Endothelial cell of umbilical vein (primary cell): ENCODE measurements around the gene BRI3. TPM values are rescaled to one million over a fixed set of nuclear protein-coding genes. Genes with fewer than 3 reads are reported as not detected.
A peak's percentile ranks its signal among the peaks of the same experiment; 100 is the strongest.

Experiments used
- Bru-seq: library from RNA; stranded (reverse); fragments of 400-500 nt; gene quantifications from one replicate; lab custom pipeline; 2021; lab: Mats Ljungman, UMichigan
- BruChase-seq, 2 experiments: library from RNA; stranded (reverse); fragments of 400-500 nt; gene quantifications; one replicate each; lab custom pipeline; 2021; lab: Mats Ljungman, UMichigan
- BruUV-seq: library from RNA; stranded (reverse); fragments of 400-500 nt; replicated peaks from 2 replicates; lab custom pipeline; 2021; lab: Mats Ljungman, UMichigan
- CTCF ChIA-PET: fragments of 300-600, 350-600 bp; sonication (Branson Sonifier 250); formaldehyde crosslinking; loops from one replicate; lab custom pipeline; 2021; ENCODE audit warnings: antibody characterized with exemption, inconsistent platforms; lab: Charles Lee
- POLR2A ChIA-PET: fragments of 300-600, 350-600 bp; sonication (Branson Sonifier 250); formaldehyde crosslinking; loops from one replicate; lab custom pipeline; 2021; ENCODE audit warnings: antibody characterized with exemption, inconsistent platforms; lab: Charles Lee
- DNase-seq: peaks from one replicate; pipeline ENCODE4 v3.0.0-alpha.2; 2011; ENCODE audit warnings: low read depth, low spot score
- FAIRE-seq: peaks from 2 replicates; lab custom pipeline; 2011; peaks lifted over from hg19 to GRCh38; lab: Jason Lieb, UNC
- H2AFZ ChIP-seq: 2 replicates; pipeline ENCODE4 v1.6.0; 2012; ENCODE audit warnings: low read depth, low read length, control low read depth, inconsistent platforms
- H3K27ac ChIP-seq: 2 replicates; pipeline ENCODE4 v1.5.1; 2011; ENCODE audit warnings: low read depth, mild to moderate bottlenecking, control low read depth, low read length, moderate library complexity; ENCODE audit not compliant: insufficient read depth
- H3K27me3 ChIP-seq, 2 experiments: 2 replicates each; pipeline versions ENCODE4 v1.6.0 to v1.6.1; 2011; ENCODE audit warnings: low read length in 2 of 2, mixed read lengths in 1 of 2; ENCODE audit not compliant: control insufficient read depth in 2 of 2, insufficient read depth in 2 of 2
- H3K36me3 ChIP-seq, 2 experiments: 2 replicates in 1 of 2; 3 replicates in 1 of 2; pipeline ENCODE4 v1.5.1; 2011; ENCODE audit warnings: low read length in 2 of 2, mild to moderate bottlenecking in 1 of 2, moderate library complexity in 1 of 2; ENCODE audit not compliant: control insufficient read depth in 2 of 2, insufficient read depth in 2 of 2; ENCODE audit errors: extremely low read depth in 1 of 2
- H3K4me1 ChIP-seq: 3 replicates; pipeline ENCODE4 v1.5.1; 2011; ENCODE audit warnings: mild to moderate bottlenecking, low read length; ENCODE audit not compliant: control insufficient read depth, insufficient read depth; ENCODE audit errors: extremely low read depth
- H3K4me2 ChIP-seq: 2 replicates; pipeline ENCODE4 v1.6.1; 2011; ENCODE audit warnings: low read length, control low read depth, mixed read lengths; ENCODE audit not compliant: insufficient read depth
- H3K4me3 ChIP-seq, 3 experiments: fragments of 200-600 bp in 1 of 3; sonication (generic), shearing (Covaris generic) in 1 of 3; replicated peaks in 1 of 3; 2 replicates each; pipeline ENCODE4 v1.5.1; 2011 to 2016; ENCODE audit warnings: control low read depth in 3 of 3, low read length in 3 of 3, mild to moderate bottlenecking in 2 of 3, inconsistent platforms in 1 of 3, low read depth in 1 of 3, moderate library complexity in 1 of 3; ENCODE audit not compliant: insufficient read depth in 1 of 3
- H3K79me2 ChIP-seq: 2 replicates; pipeline ENCODE4 v1.6.0; 2012; ENCODE audit warnings: low read length, inconsistent platforms; ENCODE audit not compliant: control insufficient read depth, insufficient read depth
- H3K9ac ChIP-seq: replicated peaks from 2 replicates; pipeline ENCODE3; 2011; ENCODE audit warnings: low read length, control low read depth; ENCODE audit not compliant: insufficient read depth; ENCODE audit errors: extremely low read depth
- H3K9me1 ChIP-seq: replicated peaks from 3 replicates; pipeline ENCODE4 v1.6.0; 2011; ENCODE audit warnings: mild to moderate bottlenecking, low read length; ENCODE audit not compliant: control insufficient read depth, insufficient read depth; ENCODE audit errors: extremely low read depth
- H3K9me3 ChIP-seq: replicated peaks from 2 replicates; pipeline ENCODE4 v1.5.1; 2012; ENCODE audit warnings: low read length, inconsistent platforms; ENCODE audit not compliant: control insufficient read depth, insufficient read depth
- H4K20me1 ChIP-seq: replicated peaks from 2 replicates; pipeline ENCODE3; 2011; ENCODE audit warnings: mild to moderate bottlenecking, low read length; ENCODE audit not compliant: control insufficient read depth, insufficient read depth; ENCODE audit errors: extremely low read depth
- FOS ChIP-seq: IDR thresholded peaks from 2 replicates; pipeline ENCODE4 v1.6.1; 2011; ENCODE audit warnings: mild to moderate bottlenecking, low read length, moderate library complexity, borderline replicate concordance; ENCODE audit not compliant: insufficient read depth
- POLR2A ChIP-seq: IDR thresholded peaks from 2 replicates; pipeline ENCODE4 v1.6.1; 2012; ENCODE audit warnings: low read depth, mild to moderate bottlenecking, control low read depth, low read length
- POLR2AphosphoS5 ChIP-seq: IDR thresholded peaks from 2 replicates; pipeline ENCODE4 v1.6.1; 2012; ENCODE audit warnings: low read depth, mild to moderate bottlenecking, control low read depth, low read length, moderate library complexity; ENCODE audit not compliant: insufficient read depth
- dilution Hi-C: fragments of 300-500 bp; cut with MboI; formaldehyde crosslinking; loops from one replicate; pipeline ENCODE4 v1.15.0; 2019; ENCODE audit warnings: low sequenced_read_pairs; ENCODE audit not compliant: extremely low pct_ligation_motif_present
- intact Hi-C: fragments of 100-400 bp; cut with micrococcal nuclease; formaldehyde crosslinking; loops from one replicate; pipeline ENCODE4 v1.10.0; 2022
- long read RNA-seq: library from polyadenylated mRNA; stranded (forward); transcript quantifications from one replicate; pipeline ENCODE4 v2.0.0, GENCODE V29; 2021
- polyA minus RNA-seq, 3 experiments: library from RNA; depleted of rRNA, polyadenylated mRNA; stranded (reverse); fragments of >200 nt; gene quantifications; 1 replicate in 1 of 3; 2 replicates in 2 of 3; pipeline ENCODE4 v1.2.3, GENCODE V29; 2011
- polyA plus RNA-seq, 4 experiments: library from polyadenylated mRNA; depleted of rRNA in 3 of 4; stranded (reverse) in 3 of 4; unstranded in 1 of 4; fragments of >200 nt; gene quantifications; 2 replicates each; pipeline versions ENCODE4 v1.2.1 to v1.2.3, GENCODE V29; 2011 to 2012; ENCODE audit warnings: missing spikeins in 1 of 4
- total RNA-seq: library from RNA; stranded (reverse); gene quantifications from 2 replicates; pipeline ENCODE4 v1.2.3, GENCODE V29; 2021
- TF ChIP-seq, protein P1 (sequence below), 2 donors: IDR thresholded peaks; 1 replicate in 1 of 2; 2 replicates in 1 of 2; pipeline ENCODE4 v1.5.1; 2011; ENCODE audit warnings: low read length in 2 of 2, mild to moderate bottlenecking in 2 of 2, moderate library complexity in 2 of 2, control low read depth in 1 of 2, inconsistent platforms in 1 of 2, low read depth in 1 of 2; ENCODE audit not compliant: insufficient read depth in 1 of 2; ENCODE audit errors: extremely low read depth in 1 of 2

The BRI3 gene, protein sequence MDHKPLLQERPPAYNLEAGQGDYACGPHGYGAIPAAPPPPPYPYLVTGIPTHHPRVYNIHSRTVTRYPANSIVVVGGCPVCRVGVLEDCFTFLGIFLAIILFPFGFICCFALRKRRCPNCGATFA
- total RNA-seq (284 and 317 TPM in 2 replicates), polyA plus RNA-seq (214 and 223 TPM in 2 replicates), polyA minus RNA-seq (93.6 and 113 TPM in 2 replicates), Bru-seq, nascent RNA (percentile 86 among the genes with signal in this experiment), BruChase-seq, experiment 1, labeled RNA remaining after a 6-hour chase (percentile 95 among the genes with signal in this experiment), BruChase-seq, experiment 2, labeled RNA remaining after a 2-hour chase (percentile 93 among the genes with signal in this experiment)
- polyA plus RNA-seq (2011; cell fraction: cytosol; rRNA removed), result 168 and 172 TPM in 2 replicates
- 57.3 and 67.5 TPM in 2 replicates for polyA plus RNA-seq (2011; cell fraction: nucleus; rRNA removed)
- 224 and 245 TPM in 2 replicates for polyA plus RNA-seq (2012)
- 39.4 TPM for polyA minus RNA-seq (2011; cell fraction: cytosol; rRNA and poly(A)+ RNA removed)
- 41.2 and 44.6 TPM in 2 replicates for polyA minus RNA-seq (2011; cell fraction: nucleus; rRNA and poly(A)+ RNA removed)
- long read RNA-seq, transcript BRI3-201 (3 exons, 780 nt), result major isoform, 113 of 125 reads
- long read RNA-seq, partial matches to known transcripts, result 1 of 125 reads
- long read RNA-seq, other reads (novel, unspliced or antisense), result 10 of 125 reads

DNA sequence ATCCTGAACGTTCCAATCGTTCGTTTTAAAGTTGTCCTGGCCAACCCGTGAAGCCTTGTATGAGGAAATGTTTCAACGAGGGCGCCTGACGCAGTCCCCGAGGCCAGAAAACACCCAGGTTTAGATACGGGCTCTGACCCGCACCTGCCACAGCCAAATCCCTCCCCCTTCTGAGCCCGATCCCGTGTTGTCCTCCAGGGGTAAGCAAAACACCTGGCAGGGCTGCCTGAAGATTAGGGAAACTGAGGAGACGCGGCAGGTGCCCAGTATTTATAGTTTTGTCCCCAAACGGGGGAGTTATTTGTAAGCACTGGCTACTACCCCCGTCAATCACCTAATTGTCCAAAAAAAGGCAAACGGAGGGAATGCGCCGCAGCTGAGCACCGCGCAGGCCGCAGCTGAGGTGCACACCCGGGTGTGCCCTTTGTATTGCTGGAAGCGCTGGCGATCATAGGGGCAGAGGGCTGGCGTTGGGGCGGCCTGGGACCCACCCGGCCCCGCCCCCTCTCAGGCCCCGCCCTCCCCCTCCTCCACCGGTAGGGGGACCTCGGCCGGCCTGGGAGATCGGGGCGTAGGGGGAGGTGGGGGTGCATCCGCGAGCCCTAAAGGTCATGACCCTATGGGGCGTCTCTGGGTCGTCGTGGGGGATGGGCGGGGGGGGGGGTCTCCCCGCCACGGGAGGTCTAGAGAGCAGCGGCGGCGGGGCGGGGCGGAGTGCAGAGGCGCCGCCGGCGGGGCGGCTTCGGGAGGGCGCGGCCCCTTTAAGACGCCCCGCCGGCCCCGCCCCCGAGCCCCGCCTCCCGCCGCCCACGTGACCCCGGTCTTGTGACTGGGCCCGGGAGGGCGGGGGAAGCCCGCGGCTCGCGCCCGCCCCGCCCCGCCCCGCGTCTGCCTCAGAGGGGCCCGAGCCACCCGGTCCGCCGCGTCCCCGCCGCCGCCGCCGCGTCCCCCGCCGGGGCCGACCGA lies at the start of gene BRI3:
TSS of gene BRI3 (plus strand) at position 896 of the 966 bp plus-strand sequence. CDS start 110 bp downstream, outside the sequence.
- dilution Hi-C loops, result no loop called here
- no peaks in the 10 kb centered on the region for H4K20me1 ChIP-seq
- TF ChIP-seq FOS, result no peak
- peak; percentile 4 for TF ChIP-seq POLR2AphosphoS5
- peak; percentile 74 for TF ChIP-seq POLR2A
- TF ChIP-seq, protein P1, sequence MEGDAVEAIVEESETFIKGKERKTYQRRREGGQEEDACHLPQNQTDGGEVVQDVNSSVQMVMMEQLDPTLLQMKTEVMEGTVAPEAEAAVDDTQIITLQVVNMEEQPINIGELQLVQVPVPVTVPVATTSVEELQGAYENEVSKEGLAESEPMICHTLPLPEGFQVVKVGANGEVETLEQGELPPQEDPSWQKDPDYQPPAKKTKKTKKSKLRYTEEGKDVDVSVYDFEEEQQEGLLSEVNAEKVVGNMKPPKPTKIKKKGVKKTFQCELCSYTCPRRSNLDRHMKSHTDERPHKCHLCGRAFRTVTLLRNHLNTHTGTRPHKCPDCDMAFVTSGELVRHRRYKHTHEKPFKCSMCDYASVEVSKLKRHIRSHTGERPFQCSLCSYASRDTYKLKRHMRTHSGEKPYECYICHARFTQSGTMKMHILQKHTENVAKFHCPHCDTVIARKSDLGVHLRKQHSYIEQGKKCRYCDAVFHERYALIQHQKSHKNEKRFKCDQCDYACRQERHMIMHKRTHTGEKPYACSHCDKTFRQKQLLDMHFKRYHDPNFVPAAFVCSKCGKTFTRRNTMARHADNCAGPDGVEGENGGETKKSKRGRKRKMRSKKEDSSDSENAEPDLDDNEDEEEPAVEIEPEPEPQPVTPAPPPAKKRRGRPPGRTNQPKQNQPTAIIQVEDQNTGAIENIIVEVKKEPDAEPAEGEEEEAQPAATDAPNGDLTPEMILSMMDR (IDR thresholded peaks at IDR 0.05; ENCODE audit: extremely low read depth in 1 of 2, insufficient read depth in 1 of 2, low read depth in 1 of 2, low read length in 2 of 2), result peak in 1 of 2 donors; percentile 8
- no peaks in the 10 kb centered on the region for H3K9me3 ChIP-seq
- peaks cover 42% of the 10 kb centered on the region for H3K79me2 ChIP-seq
- H2AFZ ChIP-seq, result peak within 1 kb of the TSS; percentile 67
- FAIRE-seq, result peak; percentile 84
- H3K36me3 ChIP-seq, result peaks cover 0 to 7% of the 10 kb centered on the region in 2 experiments
- intact Hi-C loops, result loop anchor here (2.0 to 5.0 kb wide), 4 partner anchors 14 to 136 kb away; partner anchors contain the start of gene BAIAP2L1
- ChIA-PET POLR2A (no interaction called here), CTCF (interaction anchor here (0.6 to 2.6 kb wide), 3 partner anchors 14 to 120 kb away, joined by 3 to 7 read pairs (median 4); partner anchors contain the start of gene BAIAP2L1)
- peak within 1 kb of the TSS; percentile 87 for H3K4me2 ChIP-seq
- H3K27me3 ChIP-seq, result no peaks in the 10 kb centered on the region
- H3K4me3 ChIP-seq, result peak within 1 kb of the TSS; percentile 20 to 95 (median 83)
- H3K27ac ChIP-seq, result peak within 1 kb of the TSS; percentile 72
- H3K4me1 ChIP-seq, result peaks cover 31% of the 10 kb centered on the region
- no TSS peak for BruUV-seq
- H3K9me1 ChIP-seq, result no peaks in the 10 kb centered on the region
- peak within 1 kb of the TSS; percentile 87 for H3K9ac ChIP-seq
- peak; percentile 79 for DNase-seq
